HG02884 (cell line): ENCODE results near the gene HUS1.
"Not testable (repeated sequence)": the region's sequence is repeated elsewhere in the genome, so short reads cannot be mapped to it uniquely, and the experiment has no call there.

Experiments used
- ATAC-seq: cut with Tn5 transposase; IDR thresholded peaks from one replicate; pipeline ENCODE4 v1.9.1; 2021; ENCODE audit warnings: mild to moderate bottlenecking, moderate library complexity; ENCODE audit not compliant: unreplicated experiment

The HUS1 gene

GRCh38 chr7:47931005-47932004 is 48.1 kb downstream of the HUS1 start:
- no peak for ATAC-seq

GRCh38 chr7:47924266-47924665 is 55.1 kb downstream of the HUS1 start:
- no peak for ATAC-seq

- ATAC-seq, result not testable (repeated sequence)
Observed at GRCh38 chr7:47923081-47923875, 56.1 kb downstream of the HUS1 start.

GRCh38 chr7:47916514-47916913 is 62.9 kb downstream of the HUS1 start:
- not testable (repeated sequence) for ATAC-seq

GRCh38 chr7:47915616-47915976 is 63.8 kb downstream of the HUS1 start:
- no peak for ATAC-seq

- ATAC-seq, result no peak
Observed at GRCh38 chr7:47914717-47915615, 64.4 kb downstream of the HUS1 start.
